Stimulated activated CD4-positive, alpha-beta T cell treated with anti-CD3 and anti-CD28 coated beads, Interleukin-2, amount 100 ng/mL, for 48 hours (primary cell): ENCODE measurements around the gene CD70.
"Not testable (repeated sequence)": the region's sequence is repeated elsewhere in the genome, so short reads cannot be mapped to it uniquely, and the experiment has no call there.

Experiments
- DNase-seq, 2 donors: peaks; one replicate each; pipeline ENCODE4 v3.0.0-alpha.2; 2020

CD70 gene

DNA sequence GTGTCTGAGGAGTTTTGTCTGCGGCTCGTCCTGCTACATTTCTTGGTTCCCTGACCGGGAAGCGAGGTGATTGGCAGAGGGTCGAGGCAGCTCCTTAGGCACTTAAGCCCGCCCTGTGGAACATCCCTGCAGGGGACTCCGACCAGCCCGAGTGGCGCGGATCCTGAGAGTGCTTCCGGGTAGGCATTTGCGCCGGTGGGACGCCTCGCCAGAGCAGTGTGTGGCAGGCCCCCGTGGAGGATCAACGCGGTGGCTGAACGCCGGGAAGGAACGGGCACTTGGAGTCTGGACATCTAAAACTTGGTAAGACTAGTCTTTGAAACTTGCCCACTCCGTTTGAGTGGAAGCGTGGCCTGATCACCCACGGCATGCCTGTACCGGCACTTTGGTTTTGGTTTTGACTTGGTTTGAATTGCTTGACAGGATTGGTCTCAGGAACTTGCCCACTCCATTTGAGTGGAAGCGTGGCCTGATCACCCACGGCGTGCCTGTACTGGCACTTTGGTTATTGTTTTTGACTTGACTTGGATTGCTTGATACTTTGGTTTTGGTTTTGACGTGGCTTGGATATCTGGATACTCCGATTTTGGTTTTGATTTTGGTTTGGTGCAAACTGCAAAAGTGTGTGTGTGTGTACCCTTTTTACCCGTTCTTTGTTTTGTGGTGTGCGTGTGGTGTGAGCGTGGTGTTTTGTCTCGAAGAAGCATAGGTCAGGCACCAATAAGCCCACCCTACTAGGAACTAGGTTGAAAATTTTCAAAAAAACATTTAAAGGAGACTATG, 6.7 kb upstream of the CD70 start:
- not testable (repeated sequence) for DNase-seq

GRCh38 chr19:6596621-6597020, 5.7 kb upstream of the CD70 start:
- no peak for DNase-seq

- no peak for DNase-seq
Measured at GRCh38 chr19:6593651-6594416, 2.9 kb upstream of the CD70 start.

DNA sequence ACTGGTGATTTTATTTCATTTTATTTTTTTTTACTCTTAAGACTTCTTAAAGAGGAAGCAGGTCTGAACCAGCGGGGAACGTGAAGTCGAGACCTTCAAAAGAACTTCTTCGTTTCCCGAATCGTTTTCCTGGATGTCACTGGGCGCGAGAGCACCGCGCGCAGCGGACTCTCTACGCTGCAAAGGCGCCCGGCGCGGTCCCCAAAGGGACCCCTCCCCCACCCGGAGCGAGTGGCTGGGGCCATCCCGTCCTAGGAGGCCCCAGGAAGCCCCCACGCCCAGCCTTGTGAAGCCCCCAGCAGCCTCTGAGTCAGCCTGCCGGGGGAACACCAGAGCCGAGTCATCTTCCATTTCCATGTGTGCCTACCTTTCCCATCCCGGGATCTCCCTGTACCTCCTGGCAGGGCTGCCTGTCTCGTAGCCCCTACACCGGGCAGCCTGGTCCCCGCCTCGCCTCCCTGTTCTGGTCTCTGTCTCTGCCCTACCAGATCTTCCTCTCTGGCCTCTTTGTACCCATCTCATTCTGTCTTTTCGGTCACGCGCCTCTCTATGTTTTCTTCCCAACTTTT, 608 bp downstream of the CD70 start:
- no peak for DNase-seq

GRCh38 chr19:6589711-6590257, 1.2 kb downstream of the CD70 start:
- DNase-seq, result no peak

DNA sequence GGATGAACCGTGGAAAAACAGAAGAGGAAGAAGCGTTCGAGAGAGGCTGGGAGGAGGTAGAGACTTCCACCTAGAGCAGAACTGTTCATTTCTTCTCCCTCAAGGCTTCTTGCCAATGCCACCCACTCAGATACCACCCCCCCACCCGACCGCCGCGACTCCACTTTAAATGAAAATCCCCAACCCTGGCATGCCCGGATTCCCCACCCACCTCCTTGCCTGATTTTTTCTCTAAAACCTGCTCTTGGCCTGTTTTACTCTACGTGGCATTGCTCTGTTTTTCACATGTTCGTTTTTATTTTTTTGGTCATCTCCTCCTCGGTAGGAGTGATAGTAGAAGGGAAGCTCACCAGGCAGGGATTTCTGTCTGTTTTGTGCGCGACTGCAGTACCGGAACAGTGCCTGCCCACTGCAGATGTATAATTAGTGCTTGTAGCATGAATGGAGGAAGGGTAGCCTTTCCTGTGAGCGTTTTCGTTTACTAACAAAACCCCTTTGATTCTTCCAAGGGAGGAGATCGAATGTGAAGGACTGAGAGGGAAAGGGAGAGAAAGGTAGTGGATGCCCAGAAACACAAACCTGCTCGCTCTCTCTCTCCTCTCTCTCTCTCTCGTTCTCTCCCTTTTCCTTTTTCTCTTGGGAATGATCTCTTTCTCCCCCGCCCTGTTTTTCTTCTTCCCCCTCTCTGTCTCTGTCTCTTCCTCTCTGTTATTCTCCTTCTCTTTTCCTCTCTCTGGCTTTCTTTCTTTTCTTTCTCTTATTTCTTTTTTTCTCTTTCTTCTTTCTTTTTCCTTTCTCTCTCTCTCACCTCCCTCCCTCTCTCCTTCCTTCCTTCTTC, 2.2 kb downstream of the CD70 start:
- no peak for DNase-seq

- no peak for DNase-seq
Measured at GRCh38 chr19:6587998-6588507, 2.9 kb downstream of the CD70 start.

DNA sequence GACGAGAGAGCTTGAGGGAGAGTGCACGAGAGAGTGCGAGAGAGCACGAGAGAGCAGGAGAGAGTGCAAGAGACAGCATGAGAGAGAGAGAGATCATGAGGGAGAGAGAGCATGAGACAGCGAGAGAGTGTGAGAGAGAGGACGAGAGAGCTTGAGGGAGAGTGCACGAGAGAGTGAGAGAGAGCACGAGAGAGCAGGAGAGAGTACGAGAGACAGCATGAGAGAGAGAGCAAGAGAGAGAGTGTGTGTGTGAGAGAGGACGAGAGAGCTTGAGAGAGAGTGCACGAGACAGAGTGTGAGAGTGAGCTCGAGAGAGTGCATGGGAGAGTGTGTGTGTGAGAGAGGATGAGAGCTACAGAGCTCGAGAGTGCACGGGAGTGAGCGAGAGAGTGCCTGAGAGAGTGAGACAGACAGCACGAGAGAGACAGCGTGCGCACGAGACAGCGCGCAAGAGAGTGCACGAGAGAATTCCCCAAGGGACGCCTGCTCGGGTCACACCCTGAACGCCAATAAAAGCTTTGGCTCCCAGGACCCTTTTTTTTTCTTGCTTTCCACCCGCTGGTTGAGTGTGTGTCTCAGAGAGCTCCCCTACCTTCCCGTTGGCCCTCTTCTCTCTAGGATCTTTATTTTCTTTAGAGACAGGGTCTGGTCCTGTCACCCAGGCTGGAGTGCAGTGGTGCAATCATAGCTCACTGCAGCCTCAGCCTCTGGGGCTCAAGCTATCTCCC, 3.7 kb downstream of the CD70 start:
- DNase-seq, result no peak

GRCh38 chr19:6586726-6587092, 4.2 kb downstream of the CD70 start:
- DNase-seq, result no peak

GRCh38 chr19:6586056-6586455, 4.9 kb downstream of the CD70 start:
- no peak for DNase-seq

GRCh38 chr19:6582515-6583484, 8.2 kb downstream of the CD70 start:
- DNase-seq, result not testable (repeated sequence)

- DNase-seq, result no peak
Measured at GRCh38 chr19:6580313-6580712, 10.6 kb downstream of the CD70 start.

GRCh38 chr19:6579450-6580178, 11.3 kb downstream of the CD70 start:
- no peak for DNase-seq

- DNase-seq, result no peak
Measured at GRCh38 chr19:6577476-6578125, 13.3 kb downstream of the CD70 start.

DNA sequence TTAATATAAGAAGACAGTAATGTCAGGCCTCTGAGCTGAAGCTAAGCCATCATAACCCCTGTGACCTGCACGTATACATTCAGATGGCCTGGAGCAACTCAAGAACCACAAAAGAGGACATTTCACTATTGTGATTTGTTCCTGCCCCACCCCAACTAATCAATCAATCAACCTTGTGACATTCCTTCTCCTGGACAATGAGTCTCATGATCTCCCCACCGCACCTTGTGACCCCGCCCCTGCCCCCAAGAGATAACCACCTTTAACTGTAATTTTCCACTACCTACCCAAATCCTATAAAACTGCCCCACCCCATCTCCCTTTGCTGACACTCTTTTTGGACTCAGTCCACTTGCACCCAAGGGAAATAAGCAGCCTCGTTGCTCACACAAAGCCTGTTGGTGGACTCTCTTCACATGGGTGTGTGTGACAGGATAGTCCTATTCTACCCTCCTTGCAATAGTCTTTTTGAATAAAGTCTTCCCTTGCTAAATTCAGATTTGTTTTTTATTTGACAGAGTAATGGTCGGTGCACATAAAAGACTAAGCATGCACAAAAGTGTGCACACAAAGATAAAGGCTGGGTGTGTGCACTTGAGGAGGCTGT, 14.0 kb downstream of the CD70 start:
- DNase-seq, result no peak

DNA sequence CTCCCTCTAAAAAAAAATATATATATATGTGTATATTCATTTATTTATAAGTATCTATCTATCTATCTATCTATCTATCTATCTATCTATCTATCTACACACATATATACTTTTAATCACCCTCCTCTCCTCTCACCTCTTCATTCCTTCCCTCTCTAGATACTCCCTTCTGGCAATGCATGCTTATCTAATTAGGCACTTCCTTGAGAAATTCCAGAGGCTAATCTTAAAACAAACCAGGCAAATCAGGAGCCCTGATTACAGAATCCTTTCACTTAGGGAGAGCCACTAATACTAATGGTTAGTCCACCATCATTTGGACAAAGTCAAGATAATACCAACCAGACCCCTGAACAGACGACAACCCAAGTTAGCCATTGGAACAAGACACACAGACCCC, 17.6 kb downstream of the CD70 start:
- DNase-seq, result no peak

GRCh38 chr19:6572217-6572616, 18.7 kb downstream of the CD70 start:
- no peak for DNase-seq

DNA sequence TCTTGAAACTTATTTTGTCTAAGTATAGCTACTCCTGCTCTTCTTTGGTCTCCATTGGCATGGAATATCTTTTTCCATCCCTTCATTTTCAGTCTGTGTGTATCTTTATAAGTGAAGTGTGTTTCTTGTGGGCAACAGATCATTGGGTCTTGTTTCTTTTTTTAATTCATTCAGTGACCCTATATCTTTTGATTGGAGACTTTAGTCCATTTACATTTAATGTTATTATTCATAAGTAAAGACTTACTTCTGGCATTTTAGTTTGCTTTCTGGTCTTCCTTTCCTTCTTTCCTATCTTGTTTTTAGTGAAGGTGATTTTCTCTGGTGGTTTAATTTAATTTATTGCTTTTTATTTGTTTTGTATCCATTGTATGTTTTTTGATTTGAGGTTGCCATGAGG, 19.8 kb downstream of the CD70 start:
- no peak for DNase-seq

GRCh38 chr19:6570764-6571163, 20.2 kb downstream of the CD70 start:
- no peak for DNase-seq
